H1 (cell line): ENCODE results near the gene TXNDC16. TPM values are rescaled to one million over a fixed set of nuclear protein-coding genes. Genes with fewer than 3 reads are reported as not detected.

Experiments used
- CTCF ChIA-PET: fragments of 300-600 bp; sonication (Branson Sonifier 250); formaldehyde crosslinking; loops from one replicate; lab custom pipeline; 2021; ENCODE audit not compliant: partially characterized antibody; lab: Charles Lee
- POLR2A ChIA-PET: fragments of 300-600 bp; sonication (Branson Sonifier 250); formaldehyde crosslinking; loops from one replicate; lab custom pipeline; 2021; ENCODE audit warnings: inconsistent platforms; ENCODE audit not compliant: partially characterized antibody; lab: Charles Lee
- DNase-seq, 2 experiments: peaks; one replicate each; pipeline versions ENCODE4 v3.0.0 to v3.0.0-alpha.2; 2010 to 2022; ENCODE audit warnings: low spot score in 2 of 2, low read depth in 1 of 2, mixed read lengths in 1 of 2
- FAIRE-seq: peaks from 2 replicates; lab custom pipeline; 2011; peaks lifted over from hg19 to GRCh38; lab: Jason Lieb, UNC
- H2AFZ ChIP-seq: 2 replicates; pipeline ENCODE4 v1.8.1; 2012; ENCODE audit warnings: low read length, inconsistent platforms
- H2AK5ac ChIP-seq: 2 replicates; pipeline ENCODE4 v1.6.1; 2013; ENCODE audit warnings: low read depth, low read length
- H2BK120ac ChIP-seq: replicated peaks from 2 replicates; pipeline ENCODE3; 2013; ENCODE audit warnings: low read depth, low read length, inconsistent platforms
- H2BK12ac ChIP-seq: 2 replicates; pipeline ENCODE4 v1.6.1; 2013; ENCODE audit warnings: low read depth, low read length
- H2BK15ac ChIP-seq: 2 replicates; pipeline ENCODE4 v1.6.1; 2013; ENCODE audit warnings: low read length
- H2BK20ac ChIP-seq: 2 replicates; pipeline ENCODE4 v1.6.1; 2013; ENCODE audit warnings: low read length
- H2BK5ac ChIP-seq: 2 replicates; pipeline ENCODE4 v1.6.1; 2013; ENCODE audit warnings: low read depth, low read length
- H3K14ac ChIP-seq: 2 replicates; pipeline ENCODE4 v1.6.1; 2013; ENCODE audit warnings: inconsistent platforms; ENCODE audit not compliant: insufficient read length
- H3K18ac ChIP-seq: 2 replicates; pipeline ENCODE4 v1.6.1; 2013; ENCODE audit warnings: low read length; ENCODE audit errors: extremely low read depth
- H3K23ac ChIP-seq: 2 replicates; pipeline ENCODE4 v1.6.1; 2013; ENCODE audit warnings: inconsistent platforms; ENCODE audit not compliant: insufficient read length
- H3K23me2 ChIP-seq: 2 replicates; pipeline ENCODE4 v1.6.1; 2013; ENCODE audit warnings: low read depth, low read length
- H3K27ac ChIP-seq: 2 replicates; pipeline ENCODE4 v1.6.1; 2011; ENCODE audit warnings: low read depth, low read length, inconsistent platforms
- H3K27me3 ChIP-seq, 4 experiments: replicated peaks in 1 of 4; 1 replicate in 1 of 4; 2 replicates in 3 of 4; pipeline versions ENCODE4 v1.6.1 to v1.8.1; 2011 to 2013; ENCODE audit warnings: low read length in 3 of 4, mild to moderate bottlenecking in 3 of 4, inconsistent platforms in 2 of 4, mixed read lengths in 2 of 4, moderate library complexity in 1 of 4; ENCODE audit not compliant: control insufficient read depth in 3 of 4, insufficient read depth in 3 of 4; ENCODE audit errors: extremely low read depth in 1 of 4
- H3K36me3 ChIP-seq, 4 experiments: 2 replicates each; pipeline versions ENCODE4 v1.6.1 to v1.8.1; 2011 to 2013; ENCODE audit warnings: mild to moderate bottlenecking in 4 of 4, low read length in 3 of 4, moderate library complexity in 2 of 4, control low read depth in 1 of 4, inconsistent platforms in 1 of 4; ENCODE audit not compliant: insufficient read depth in 4 of 4, control insufficient read depth in 2 of 4
- H3K4ac ChIP-seq: replicated peaks from 2 replicates; pipeline ENCODE3; 2013; ENCODE audit warnings: low read length, low read depth, mixed read lengths, inconsistent platforms; ENCODE audit not compliant: insufficient read length
- H3K4me1 ChIP-seq, 4 experiments: replicated peaks in 1 of 4; 1 replicate in 1 of 4; 2 replicates in 3 of 4; pipeline versions ENCODE4 v1.6.1 to v1.8.1; 2011 to 2013; ENCODE audit warnings: low read length in 3 of 4, inconsistent platforms in 2 of 4, mixed read lengths in 1 of 4; ENCODE audit not compliant: insufficient read depth in 4 of 4, control insufficient read depth in 3 of 4
- H3K4me2 ChIP-seq, 2 experiments: 2 replicates each; pipeline versions ENCODE4 v1.6.1 to v1.8.1; 2011 to 2013; ENCODE audit warnings: low read depth in 2 of 2, low read length in 2 of 2, control low read depth in 1 of 2, inconsistent platforms in 1 of 2, mild to moderate bottlenecking in 1 of 2; ENCODE audit not compliant: insufficient read depth in 1 of 2
- H3K4me3 ChIP-seq, 4 experiments: fragments of 200-600, 300-600 bp in 1 of 4; sonication (generic), shearing (Covaris generic), sonication (Bioruptor Twin) in 1 of 4; 2 replicates each; pipeline versions ENCODE4 v1.5.1 to v1.8.1; 2011 to 2016; ENCODE audit warnings: low read length in 4 of 4, low read depth in 3 of 4, control low read depth in 2 of 4, inconsistent platforms in 2 of 4, mild to moderate bottlenecking in 2 of 4, mixed read lengths in 1 of 4, moderate library complexity in 1 of 4; ENCODE audit not compliant: insufficient read depth in 2 of 4; ENCODE audit errors: extremely low read depth in 1 of 4
- H3K56ac ChIP-seq: replicated peaks from 2 replicates; pipeline ENCODE3; 2013; ENCODE audit warnings: low read depth, mild to moderate bottlenecking, mixed read lengths, low read length, inconsistent platforms; ENCODE audit not compliant: insufficient read length
- H3K79me1 ChIP-seq: 2 replicates; pipeline ENCODE4 v1.6.1; 2013; ENCODE audit warnings: low read depth, low read length, control low read depth
- H3K79me2 ChIP-seq, 2 experiments: 2 replicates each; pipeline versions ENCODE4 v1.6.1 to v1.8.1; 2012 to 2013; ENCODE audit warnings: low read length in 2 of 2, mild to moderate bottlenecking in 2 of 2, inconsistent platforms in 1 of 2; ENCODE audit not compliant: insufficient read depth in 2 of 2, control insufficient read depth in 1 of 2
- H3K9ac ChIP-seq, 4 experiments: replicated peaks in 1 of 4; 1 replicate in 1 of 4; 2 replicates in 3 of 4; pipeline versions ENCODE4 v1.6.1 to v1.8.1; 2011 to 2013; ENCODE audit warnings: low read depth in 3 of 4, low read length in 3 of 4, control low read depth in 2 of 4, mild to moderate bottlenecking in 2 of 4, moderate library complexity in 2 of 4, inconsistent platforms in 1 of 4; ENCODE audit errors: extremely low read depth in 1 of 4
- H3K9me3 ChIP-seq, 2 experiments: 2 replicates each; pipeline versions ENCODE4 v1.6.1 to v1.8.1; 2012 to 2013; ENCODE audit warnings: mild to moderate bottlenecking in 2 of 2, moderate library complexity in 2 of 2, control low read depth in 1 of 2, inconsistent platforms in 1 of 2, low read depth in 1 of 2, low read length in 1 of 2, mixed read lengths in 1 of 2; ENCODE audit not compliant: insufficient read depth in 2 of 2
- H4K20me1 ChIP-seq, 2 experiments: replicated peaks in 1 of 2; 2 replicates each; pipeline versions ENCODE3 to v1.8.1; 2011 to 2013; ENCODE audit warnings: inconsistent platforms in 2 of 2, low read length in 2 of 2, mild to moderate bottlenecking in 1 of 2; ENCODE audit not compliant: insufficient read depth in 2 of 2, control insufficient read depth in 1 of 2
- H4K5ac ChIP-seq: 2 replicates; pipeline ENCODE4 v1.6.1; 2013; ENCODE audit warnings: low read length, low read depth, mixed read lengths, inconsistent platforms; ENCODE audit not compliant: insufficient read length
- H4K8ac ChIP-seq: 2 replicates; pipeline ENCODE4 v1.8.0; 2013; ENCODE audit warnings: mild to moderate bottlenecking, moderate library complexity, low read length, inconsistent platforms; ENCODE audit not compliant: insufficient read depth; ENCODE audit errors: extremely low read depth
- H4K91ac ChIP-seq: replicated peaks from 2 replicates; pipeline ENCODE3; 2013; ENCODE audit warnings: low read length, mixed read lengths, inconsistent platforms; ENCODE audit not compliant: insufficient read length
- JUN ChIP-seq: IDR thresholded peaks from 2 replicates; pipeline ENCODE4 v1.6.1; 2011; ENCODE audit warnings: low read depth, mild to moderate bottlenecking, improper control_type of control experiment, low read length
- KDM5A ChIP-seq: fragments of 200-600 bp; IDR thresholded peaks from 2 replicates; pipeline ENCODE4 v1.7.1; 2012; ENCODE audit warnings: mild to moderate bottlenecking, low read length, inconsistent platforms, mixed read lengths
- MAX ChIP-seq: IDR thresholded peaks from 2 replicates; pipeline ENCODE4 v1.6.1; 2012; ENCODE audit warnings: inconsistent platforms
- RAD21 ChIP-seq, 2 experiments: IDR thresholded peaks in 1 of 2; conservative IDR thresholded peaks in 1 of 2; 2 replicates each; pipeline ENCODE4 v1.6.1; 2011; ENCODE audit warnings: low read depth in 2 of 2, low read length in 2 of 2, improper control_type of control experiment in 1 of 2, inconsistent platforms in 1 of 2, mild to moderate bottlenecking in 1 of 2, moderate library complexity in 1 of 2
- SP1 ChIP-seq: IDR thresholded peaks from 2 replicates; pipeline ENCODE4 v1.6.1; 2011; ENCODE audit warnings: low read depth, low read length
- WGBS, 2 experiments: shearing (Covaris generic) in 1 of 2; methylation state at CpG; one replicate each; pipeline versions ENCODE4 v1.1.6 to v1.1.7; 2013 to 2015; ENCODE audit warnings: low lambda C conversion rate in 2 of 2, mixed read lengths in 2 of 2, inconsistent platforms in 1 of 2, low coverage in 1 of 2, missing lambda C conversion rate in 1 of 2; ENCODE audit not compliant: insufficient replicate concordance in 2 of 2, insufficient coverage in 1 of 2, insufficient read length in 1 of 2; ENCODE audit errors: extremely low coverage in 1 of 2, missing lambda C conversion rate in 1 of 2; 5-methylcytosine and 5-hydroxymethylcytosine counted together
- polyA plus RNA-seq, 7 experiments: library from polyadenylated mRNA; depleted of rRNA in 3 of 7; stranded (reverse) in 5 of 7; unstranded in 2 of 7; fragments of >200 nt in 5 of 7; fragments of 200-250 nt in 2 of 7; gene quantifications; 1 replicate in 5 of 7; 2 replicates in 1 of 7; 4 replicates in 1 of 7; pipeline versions ENCODE4 v1.2.1 to v1.2.3, GENCODE V29; 2011 to 2013; ENCODE audit warnings: missing spikeins in 2 of 7, mixed read lengths in 2 of 7
- total RNA-seq: library from RNA; stranded (reverse); fragmentation: NEBNext Ultra II Directional; extraction: Animal tissue kit (Norgen Biotek cat#: 25700); gene quantifications from 2 replicates; pipeline ENCODE4 v1.2.1, GENCODE V29; 2021

TXNDC16 gene
- total and polyA plus RNA-seq, 2 of the 8 experiments (the other 6 are each of a cell fraction or from before 2014, with no cell fraction given), result 6.7 to 14.3 TPM

- Histone ChIP-seq H2AK5ac (no peak overlapping the region), H3K27ac (no peak overlapping the region), H2AFZ (no peak overlapping the region), H4K8ac (no peak overlapping the region), H3K79me2 (no peaks in the 10 kb centered on the region), H4K20me1 (no peaks in the 10 kb centered on the region), H3K4me3 (no peak overlapping the region), H3K18ac (no peak overlapping the region), H3K23me2 (no peaks in the 10 kb centered on the region), H2BK120ac (no peak overlapping the region), H3K4ac (no peak overlapping the region), H3K9me3 (no peaks in the 10 kb centered on the region), H2BK20ac (no peak overlapping the region), H4K91ac (no peak overlapping the region), H3K79me1 (no peaks in the 10 kb centered on the region), H2BK15ac (no peak overlapping the region), H3K36me3 (peaks cover 2 to 14% (median 9%) of the 10 kb centered on the region in 4 experiments; a peak in 6 of 8 replicates), H3K4me2 (no peak overlapping the region), H2BK5ac (no peak overlapping the region), H3K4me1 (peaks cover 0 to 11% (median 2%) of the 10 kb centered on the region in 4 experiments; a peak in 2 of 7 replicates), H3K9ac (no peak overlapping the region), H3K27me3 (no peaks in the 10 kb centered on the region), H2BK12ac (no peak overlapping the region), H3K56ac (no peak overlapping the region), H4K5ac (no peak overlapping the region), H3K23ac (no peak overlapping the region), H3K14ac (no peak overlapping the region)
- CTCF ChIA-PET, result no interaction called here
- no peak for DNase-seq
- 54% methylated on average over 2 of the region's 2 CpGs; no CpG with 5 or more reads in 1 of the 2 experiments for WGBS, 2 experiments
- FAIRE-seq, result no peak
- POLR2A ChIA-PET, result no interaction called here
- TF ChIP-seq SP1 (no peak), RAD21 (IDR thresholded peaks at IDR 0.05 in 1 of 2, conservative IDR thresholded peaks at IDR 0.05 in 1 of 2; ENCODE audit: low read depth in 2 of 2, low read length in 2 of 2) (no peak), JUN (no peak), KDM5A (no peak), MAX (no peak)
Measured at GRCh38 chr14:52538623-52539022, 13.7 kb downstream of the TXNDC16 start.
